Nephron (organoid): ENCODE measurements around the gene TMEM141.
"Not testable (repeated sequence)": the region's sequence is repeated elsewhere in the genome, so short reads cannot be mapped to it uniquely, and the experiment has no call there.

Source experiments
- H3K27ac Mint-ChIP-seq, 3 experiments: 2 replicates each; pipeline ENCODE4 v1.8.0; 2020; ENCODE audit warnings: mixed read lengths in 3 of 3, mild to moderate bottlenecking in 2 of 3, moderate library complexity in 1 of 3
- H3K27me3 Mint-ChIP-seq: 2 replicates; pipeline ENCODE4 v1.8.0; 2021; ENCODE audit warnings: low read depth, mild to moderate bottlenecking, moderate library complexity, mixed read lengths
- H3K36me3 Mint-ChIP-seq: 2 replicates; pipeline ENCODE4 v1.8.0; 2020; ENCODE audit warnings: low read depth, mixed read lengths
- H3K4me1 Mint-ChIP-seq: 2 replicates; pipeline ENCODE4 v1.8.0; 2020; ENCODE audit warnings: mixed read lengths
- H3K4me3 Mint-ChIP-seq, 3 experiments: 2 replicates each; pipeline ENCODE4 v1.8.0; 2020; ENCODE audit warnings: mild to moderate bottlenecking in 3 of 3, mixed read lengths in 3 of 3, moderate library complexity in 2 of 3
- H3K9me3 Mint-ChIP-seq: 2 replicates; pipeline ENCODE4 v1.8.0; 2020; ENCODE audit warnings: mixed read lengths
- CTCF ChIP-seq, 3 experiments: fragments of 200-600 bp; sonication (generic); IDR thresholded peaks; one replicate each; pipeline ENCODE4 v1.5.0; 2021; ENCODE audit warnings: antibody characterized with exemption in 3 of 3; ENCODE audit not compliant: unreplicated experiment in 3 of 3

TMEM141 gene

GRCh38 chr9:136829412-136829811 lies 38.3 kb downstream of the TMEM141 start:
- TF ChIP-seq CTCF (IDR thresholded peaks at IDR 0.05; ENCODE audit: unreplicated experiment in 3 of 3) = no peak
- Mint-ChIP-seq H3K4me1 (peaks cover 4% of the 10 kb centered on the region), H3K27me3 (no peaks in the 10 kb centered on the region)

DNA sequence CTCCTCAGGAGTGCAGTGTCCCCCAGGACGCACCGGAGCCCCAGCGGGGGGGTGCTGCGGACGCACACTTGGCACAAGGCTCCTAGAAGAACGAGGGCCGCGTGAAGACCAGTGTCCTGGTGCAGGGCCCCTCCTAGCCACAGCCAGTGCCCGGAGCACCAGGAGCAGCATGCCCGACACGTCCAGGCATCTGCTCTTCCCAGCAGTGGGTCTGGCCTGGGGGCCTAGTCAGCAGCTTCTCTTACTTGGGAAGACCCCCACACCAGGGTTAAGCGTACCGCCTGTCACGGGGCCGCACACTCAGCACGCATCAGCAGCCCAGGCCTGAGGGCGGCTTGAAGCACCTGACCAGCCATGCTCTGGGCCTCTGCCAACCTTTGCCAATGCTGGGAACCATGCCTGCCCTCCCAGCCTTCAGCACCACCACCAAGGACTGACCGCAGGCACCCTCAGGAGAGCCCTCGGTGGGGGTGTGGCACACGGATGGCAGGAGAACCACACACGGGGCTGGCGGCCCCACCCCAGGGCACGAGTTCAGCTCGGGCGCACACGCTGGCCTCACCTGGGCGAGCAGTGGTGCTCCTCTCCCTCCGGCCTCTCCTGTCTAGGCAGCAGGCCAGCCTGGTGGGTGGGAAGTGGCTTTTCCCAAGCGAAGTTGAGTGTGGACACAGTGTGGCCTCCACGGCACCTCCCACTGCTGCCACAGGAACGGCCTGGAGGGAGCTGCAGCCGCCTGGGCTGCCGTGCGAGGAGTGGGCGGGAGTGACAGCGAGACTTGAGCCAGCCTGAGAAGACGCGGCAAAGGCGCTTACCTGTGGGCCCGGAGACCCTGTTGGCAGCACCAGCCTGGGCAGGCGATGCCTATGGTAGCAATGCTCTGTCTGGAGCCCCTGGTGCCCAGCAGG lies 39.1 kb downstream of the TMEM141 start:
- Mint-ChIP-seq H3K27ac (no peak overlapping the region), H3K36me3 (peaks cover 16% of the 10 kb centered on the region), H3K9me3 (no peaks in the 10 kb centered on the region), H3K4me1 (peaks cover 4% of the 10 kb centered on the region), H3K27me3 (no peaks in the 10 kb centered on the region), H3K4me3 (no peak overlapping the region)
- TF ChIP-seq CTCF (IDR thresholded peaks at IDR 0.05; ENCODE audit: unreplicated experiment in 3 of 3) = no peak

More at GRCh38 chr9:136829412-136829811, 38.3 kb downstream of the TMEM141 start:
- Mint-ChIP-seq H3K4me3 (no peak overlapping the region), H3K9me3 (no peaks in the 10 kb centered on the region), H3K27ac (no peak overlapping the region), H3K36me3 (peaks cover 16% of the 10 kb centered on the region)

DNA sequence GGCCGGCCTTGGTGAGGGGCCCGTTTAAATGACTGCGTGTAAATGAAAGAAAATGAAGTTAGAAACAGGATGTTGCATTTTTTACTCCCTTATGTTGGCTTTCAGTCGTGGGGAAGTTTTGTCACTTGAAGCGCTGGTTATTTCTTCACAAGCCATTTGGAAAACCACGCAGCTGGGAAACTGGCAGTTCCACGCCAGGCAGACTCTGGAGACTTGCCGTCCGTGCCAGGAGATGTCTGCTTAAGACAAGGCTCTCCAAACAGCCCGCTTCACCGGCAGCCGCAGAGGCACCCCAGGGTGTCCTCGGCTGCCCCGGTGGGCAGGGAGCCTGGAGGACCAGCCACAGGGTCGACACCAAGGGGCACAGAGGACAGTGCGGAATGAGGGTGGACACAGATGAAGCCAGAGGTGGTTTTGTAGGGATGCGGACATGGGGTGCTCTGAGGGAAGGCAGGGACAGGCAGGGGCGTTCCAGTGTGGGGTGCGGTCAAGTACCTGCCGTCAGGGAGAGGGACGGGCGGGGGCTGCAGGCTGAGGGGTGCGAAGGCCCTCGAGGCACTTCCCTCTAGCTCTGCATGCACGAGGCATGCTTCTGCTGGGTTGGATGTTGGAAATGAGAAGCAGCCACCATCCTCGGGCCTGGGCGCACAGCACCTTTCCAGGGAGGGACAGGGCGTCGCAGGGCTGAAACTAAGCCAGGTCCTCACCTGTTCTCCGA lies 40.0 kb downstream of the TMEM141 start:
- Mint-ChIP-seq H3K9me3 (no peaks in the 10 kb centered on the region), H3K27ac (no peak overlapping the region), H3K27me3 (no peaks in the 10 kb centered on the region), H3K4me3 (no peak overlapping the region), H3K4me1 (peaks cover 4% of the 10 kb centered on the region), H3K36me3 (peaks cover 16% of the 10 kb centered on the region)
- no peak for TF ChIP-seq CTCF (IDR thresholded peaks at IDR 0.05; ENCODE audit: unreplicated experiment in 3 of 3)

GRCh38 chr9:136831720-136832104 lies 40.6 kb downstream of the TMEM141 start:
- Mint-ChIP-seq H3K27me3 (no peaks in the 10 kb centered on the region), H3K4me1 (peaks cover 4% of the 10 kb centered on the region), H3K27ac (no peak overlapping the region), H3K9me3 (no peaks in the 10 kb centered on the region), H3K4me3 (no peak overlapping the region), H3K36me3 (peaks cover 16% of the 10 kb centered on the region)
- TF ChIP-seq CTCF (IDR thresholded peaks at IDR 0.05; ENCODE audit: unreplicated experiment in 3 of 3) = no peak

GRCh38 chr9:136832581-136832980 lies 41.4 kb downstream of the TMEM141 start:
- Mint-ChIP-seq H3K36me3 (peaks cover 16% of the 10 kb centered on the region), H3K27ac (no peak overlapping the region), H3K27me3 (no peaks in the 10 kb centered on the region), H3K4me3 (no peak overlapping the region), H3K9me3 (no peaks in the 10 kb centered on the region), H3K4me1 (peaks cover 4% of the 10 kb centered on the region)
- TF ChIP-seq CTCF (IDR thresholded peaks at IDR 0.05; ENCODE audit: unreplicated experiment in 3 of 3) = no peak

DNA sequence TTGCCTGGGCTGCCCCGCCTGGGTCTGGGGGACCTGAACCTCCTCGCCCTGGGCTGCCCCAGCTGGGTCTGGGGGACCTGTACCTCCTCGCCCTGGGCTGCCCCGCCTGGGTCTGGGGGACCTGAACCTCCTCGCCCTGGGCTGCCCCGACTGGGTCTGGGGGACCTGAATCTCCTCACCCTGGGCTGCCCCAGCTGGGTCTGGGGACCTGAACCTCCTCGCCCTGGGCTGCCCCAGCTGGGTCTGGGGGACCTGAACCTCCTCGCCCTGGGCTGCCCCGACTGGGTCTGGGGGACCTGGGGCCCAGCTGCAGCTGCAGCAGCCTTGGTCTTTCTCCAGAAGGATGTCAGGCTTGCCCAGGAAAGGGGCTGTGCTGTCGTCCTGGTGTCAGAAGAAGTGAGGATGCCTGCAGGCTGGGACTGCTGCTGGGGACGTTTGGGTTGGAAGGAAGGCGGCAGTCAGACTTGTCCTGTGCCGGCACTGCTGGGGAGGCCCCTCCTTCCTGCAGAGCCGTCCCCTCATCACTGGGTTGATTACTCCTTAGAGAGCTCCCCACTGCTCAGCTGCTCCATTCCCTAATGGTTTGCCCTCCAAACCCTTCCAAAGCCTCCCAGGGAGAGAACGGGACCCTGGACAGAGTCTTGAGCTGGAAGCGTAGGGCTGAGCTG lies 42.4 kb downstream of the TMEM141 start:
- H3K4me1 Mint-ChIP-seq, H3K27me3 Mint-ChIP-seq, H3K9me3 Mint-ChIP-seq, H3K4me3 Mint-ChIP-seq, H3K27ac Mint-ChIP-seq: not testable (repeated sequence)
- H3K36me3 Mint-ChIP-seq = peaks cover 16% of the 10 kb centered on the region
